Choroid plexus epithelial cell (primary cell): ENCODE measurements around the gene PPP1R13B.

ENCODE experiments used
- DNase-seq: peaks from one replicate; pipeline ENCODE4 v3.0.0-alpha.2; 2010; ENCODE audit warnings: low read depth
- H3K4me3 ChIP-seq: 2 replicates; pipeline ENCODE4 v1.5.1; 2011; ENCODE audit warnings: low read depth, mild to moderate bottlenecking, control low read depth, low read length, moderate library complexity
- TF ChIP-seq, protein P1 (sequence below): conservative IDR thresholded peaks from 2 replicates; pipeline ENCODE4 v1.5.1; 2011; ENCODE audit warnings: low read depth, mild to moderate bottlenecking, control low read depth, inconsistent platforms, low read length, moderate library complexity

Gene PPP1R13B

DNA sequence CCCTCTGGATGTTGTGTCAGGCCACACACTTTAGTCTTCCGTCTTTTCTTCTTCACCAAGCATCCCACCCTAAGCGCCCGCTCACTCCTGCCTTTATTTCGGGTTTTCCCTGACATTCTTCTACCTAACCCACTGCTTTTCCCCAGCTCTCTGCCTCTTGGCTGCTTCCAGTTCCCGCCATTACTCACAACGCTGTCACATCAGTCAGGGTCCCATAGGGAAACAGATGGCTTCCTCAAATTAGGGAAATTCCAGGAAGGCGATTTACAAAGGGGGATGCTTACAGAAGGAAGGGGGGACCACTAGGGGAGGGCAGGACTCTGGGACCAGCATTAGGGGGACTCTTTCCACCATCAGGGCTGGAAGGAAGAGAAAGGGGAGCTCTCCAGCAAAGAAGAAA, 9.2 kb upstream of the PPP1R13B start:
- TF ChIP-seq, protein P1, sequence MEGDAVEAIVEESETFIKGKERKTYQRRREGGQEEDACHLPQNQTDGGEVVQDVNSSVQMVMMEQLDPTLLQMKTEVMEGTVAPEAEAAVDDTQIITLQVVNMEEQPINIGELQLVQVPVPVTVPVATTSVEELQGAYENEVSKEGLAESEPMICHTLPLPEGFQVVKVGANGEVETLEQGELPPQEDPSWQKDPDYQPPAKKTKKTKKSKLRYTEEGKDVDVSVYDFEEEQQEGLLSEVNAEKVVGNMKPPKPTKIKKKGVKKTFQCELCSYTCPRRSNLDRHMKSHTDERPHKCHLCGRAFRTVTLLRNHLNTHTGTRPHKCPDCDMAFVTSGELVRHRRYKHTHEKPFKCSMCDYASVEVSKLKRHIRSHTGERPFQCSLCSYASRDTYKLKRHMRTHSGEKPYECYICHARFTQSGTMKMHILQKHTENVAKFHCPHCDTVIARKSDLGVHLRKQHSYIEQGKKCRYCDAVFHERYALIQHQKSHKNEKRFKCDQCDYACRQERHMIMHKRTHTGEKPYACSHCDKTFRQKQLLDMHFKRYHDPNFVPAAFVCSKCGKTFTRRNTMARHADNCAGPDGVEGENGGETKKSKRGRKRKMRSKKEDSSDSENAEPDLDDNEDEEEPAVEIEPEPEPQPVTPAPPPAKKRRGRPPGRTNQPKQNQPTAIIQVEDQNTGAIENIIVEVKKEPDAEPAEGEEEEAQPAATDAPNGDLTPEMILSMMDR = no peak
- no peak for DNase-seq
- no peak overlapping the region for H3K4me3 ChIP-seq

GRCh38 chr14:103856105-103856504, 8.7 kb upstream of the PPP1R13B start:
- TF ChIP-seq, protein P1 = no peak
- H3K4me3 ChIP-seq = no peak overlapping the region
- DNase-seq = no peak

- no peak for DNase-seq
- H3K4me3 ChIP-seq = no peak overlapping the region
- TF ChIP-seq, protein P1 = no peak
Measured at GRCh38 chr14:103855734-103856095, 8.3 kb upstream of the PPP1R13B start.

DNA sequence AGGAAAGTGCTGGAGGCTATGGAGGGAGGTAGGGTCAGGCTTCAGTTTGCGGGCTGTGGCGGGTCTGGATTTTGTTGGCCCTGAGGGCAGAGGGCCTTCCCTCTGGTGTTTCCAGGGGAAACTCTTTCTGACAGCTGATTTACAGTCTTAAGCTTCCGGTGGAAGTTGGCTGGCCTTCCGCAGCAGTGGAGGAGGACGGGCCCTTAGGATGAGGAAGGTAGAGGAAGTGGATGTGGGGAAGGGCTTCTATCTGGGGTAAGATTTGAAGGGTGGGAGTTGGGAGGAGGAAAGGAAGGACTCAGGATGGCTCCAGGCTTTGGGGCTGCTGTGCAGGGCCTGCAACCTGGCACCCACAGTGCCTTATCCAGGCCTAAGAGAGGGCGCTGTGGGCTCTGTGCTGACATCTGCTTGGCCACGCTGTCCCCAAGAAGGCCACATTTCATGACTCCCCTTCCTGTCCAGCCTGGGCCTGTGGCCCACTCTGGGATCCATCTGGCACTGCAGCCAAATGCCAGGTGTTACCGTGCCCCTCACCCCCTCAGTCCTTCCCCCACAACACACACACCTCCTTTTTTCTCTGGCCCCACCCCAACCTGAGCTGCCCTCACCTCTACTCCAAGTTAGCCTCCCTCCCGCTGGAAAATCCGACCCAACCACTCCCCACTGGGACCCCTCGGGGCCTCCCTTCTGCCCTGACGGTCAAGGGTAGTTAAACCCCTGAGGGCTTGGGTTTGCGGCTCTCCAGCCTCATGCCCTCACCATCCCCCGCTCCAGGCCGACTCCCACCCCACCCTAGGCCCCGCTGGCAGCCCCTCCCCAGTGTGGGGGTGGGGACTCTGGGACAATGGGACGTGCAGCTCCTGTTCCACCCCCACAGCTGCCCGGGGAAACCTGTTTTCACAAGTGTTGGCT, 7.7 kb upstream of the PPP1R13B start:
- TF ChIP-seq, protein P1 = no peak
- DNase-seq = no peak
- H3K4me3 ChIP-seq = no peak overlapping the region

DNA sequence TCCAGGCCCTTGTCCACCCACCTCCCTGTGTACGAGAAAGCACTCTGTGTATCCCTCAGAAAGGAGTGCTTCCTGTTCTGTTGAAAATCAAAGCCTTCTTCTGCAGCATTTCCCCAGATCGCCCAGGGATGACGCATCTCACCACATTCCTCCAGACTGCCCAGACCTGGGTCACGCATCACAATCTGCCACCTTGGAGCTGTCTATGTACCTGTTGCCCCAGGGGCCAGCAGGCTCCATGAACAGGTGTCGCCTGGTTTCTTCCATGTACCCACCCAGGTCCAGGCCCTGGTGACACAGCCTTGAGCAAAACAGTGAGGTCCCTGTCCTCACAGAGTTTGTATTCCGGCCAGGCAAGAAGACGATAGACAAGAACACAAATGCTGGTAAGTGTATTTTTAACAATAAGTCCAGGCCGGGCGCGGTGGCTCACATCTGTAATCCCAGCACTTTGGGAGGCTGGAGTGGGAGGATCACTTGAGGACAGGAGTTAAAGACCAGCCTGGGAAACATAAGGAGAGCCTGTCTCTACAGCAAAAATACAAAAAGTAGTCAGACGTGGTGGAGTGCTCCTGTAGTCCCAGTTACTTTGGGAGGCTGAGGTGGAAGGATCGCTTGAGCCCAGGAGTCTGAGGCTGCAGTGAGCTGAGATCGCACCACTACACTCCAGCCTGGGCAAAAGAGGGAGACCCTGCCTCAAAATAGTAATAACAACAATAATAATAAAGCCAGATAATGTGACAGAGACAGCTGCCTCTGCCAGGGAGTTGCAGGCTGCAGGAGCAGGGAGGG, 6.8 kb upstream of the PPP1R13B start:
- no peak overlapping the region for H3K4me3 ChIP-seq
- DNase-seq = no peak
- TF ChIP-seq, protein P1 = no peak

DNA sequence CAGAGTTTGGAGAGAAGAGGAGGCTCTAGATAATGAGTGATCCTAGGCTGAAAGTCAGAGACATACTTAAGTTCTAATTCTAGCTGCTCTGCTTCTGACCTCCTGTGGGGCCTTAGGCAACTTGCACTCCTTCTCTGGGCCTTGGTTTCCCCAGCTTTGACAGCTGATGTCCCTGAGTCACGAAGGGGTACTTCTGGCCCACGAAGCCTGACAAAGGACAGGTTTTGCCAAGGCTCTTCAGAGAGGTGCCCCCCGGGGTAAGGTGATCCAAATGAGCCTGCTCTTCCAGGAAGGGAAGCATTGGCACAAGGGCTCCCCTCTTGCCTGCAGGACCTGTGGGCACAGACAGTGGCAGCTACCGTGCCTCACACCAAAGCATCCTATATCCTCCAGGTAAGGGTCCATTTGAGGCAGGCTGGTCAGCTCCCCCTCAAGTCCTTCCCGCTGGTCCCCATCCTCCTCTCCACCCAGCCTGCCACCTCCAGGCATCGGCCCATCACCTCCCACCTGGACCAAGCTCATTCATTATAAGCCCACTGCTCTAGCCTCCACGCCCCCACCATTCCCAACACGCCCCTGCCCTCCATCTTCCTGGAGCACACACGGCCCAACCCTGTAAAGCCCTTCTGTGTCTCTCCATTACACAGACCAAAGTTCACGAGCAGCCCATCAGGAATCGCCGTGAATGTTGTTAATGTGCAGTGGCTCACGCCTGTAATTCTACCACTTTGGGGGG, 1.9 kb upstream of the PPP1R13B start:
- H3K4me3 ChIP-seq = no peak overlapping the region
- TF ChIP-seq, protein P1 = no peak
- no peak for DNase-seq
